Caco-2 (cell line): Measurements from ENCODE around the gene ZFAND5. TPM values are rescaled to one million over a fixed set of nuclear protein-coding genes. Genes with fewer than 3 reads are reported as not detected.

Source experiments
- BruUV-seq: library from RNA; stranded (reverse); fragments of 400-500 nt; replicated peaks from 2 replicates; lab custom pipeline; 2021; lab: Mats Ljungman, UMichigan
- CTCF ChIA-PET: fragments of 300-600 bp; sonication (Branson Sonifier 250); formaldehyde crosslinking; loops from one replicate; lab custom pipeline; 2022; ENCODE audit warnings: antibody characterized with exemption; lab: Charles Lee
- POLR2A ChIA-PET: fragments of 300-600 bp; sonication (Branson Sonifier 250); formaldehyde crosslinking; loops from one replicate; lab custom pipeline; 2022; ENCODE audit warnings: antibody characterized with exemption; lab: Charles Lee
- DNase-seq, 2 experiments: peaks; one replicate each; pipeline versions ENCODE4 v3.0.0 to v3.0.0-alpha.2; 2020 to 2022
- H3K27me3 ChIP-seq: replicated peaks from 2 replicates; pipeline ENCODE4 v1.6.0; 2011; ENCODE audit warnings: low read length; ENCODE audit not compliant: control insufficient read depth, insufficient read depth
- H3K36me3 ChIP-seq: 2 replicates; pipeline ENCODE4 v1.5.1; 2011; ENCODE audit warnings: low read length; ENCODE audit not compliant: control insufficient read depth, insufficient read depth
- H3K4me1 ChIP-seq: fragments of 250-450 bp; sonication (Bioruptor Pico); 2 replicates; pipeline ENCODE4 v1.5.1; 2020; ENCODE audit warnings: mild to moderate bottlenecking
- H3K4me3 ChIP-seq: 2 replicates; pipeline ENCODE4 v1.5.1; 2011; ENCODE audit warnings: low read depth, mild to moderate bottlenecking, control low read depth, low read length
- H3K9me3 ChIP-seq: fragments of 250-450 bp; sonication (Bioruptor Pico); 2 replicates; pipeline ENCODE4 v1.5.1; 2020; ENCODE audit warnings: mild to moderate bottlenecking, moderate library complexity
- H3K27ac Mint-ChIP-seq: one replicate; pipeline ENCODE4 v1.8.0; 2022; ENCODE audit warnings: mixed read lengths; ENCODE audit not compliant: unreplicated experiment
- H3K27me3 Mint-ChIP-seq: one replicate; pipeline ENCODE4 v1.8.0; 2022; ENCODE audit warnings: mixed read lengths; ENCODE audit not compliant: insufficient read depth, unreplicated experiment
- H3K36me3 Mint-ChIP-seq: one replicate; pipeline ENCODE4 v1.8.0; 2022; ENCODE audit warnings: mild to moderate bottlenecking, mixed read lengths; ENCODE audit not compliant: insufficient read depth, unreplicated experiment
- H3K4me1 Mint-ChIP-seq: one replicate; pipeline ENCODE4 v1.8.0; 2022; ENCODE audit warnings: low read depth, mixed read lengths; ENCODE audit not compliant: unreplicated experiment
- H3K4me3 Mint-ChIP-seq: one replicate; pipeline ENCODE4 v1.8.0; 2022; ENCODE audit warnings: mild to moderate bottlenecking, moderate library complexity, mixed read lengths; ENCODE audit not compliant: unreplicated experiment
- H3K9me3 Mint-ChIP-seq: one replicate; pipeline ENCODE4 v1.8.0; 2022; ENCODE audit warnings: mixed read lengths; ENCODE audit not compliant: unreplicated experiment
- intact Hi-C: fragments of 100-400 bp; cut with micrococcal nuclease; formaldehyde crosslinking; loops from one replicate; pipeline ENCODE4 v1.10.0; 2022; ENCODE audit not compliant: unreplicated experiment
- total RNA-seq: library from RNA; stranded (reverse); gene quantifications from 2 replicates; pipeline ENCODE4 v1.2.3, GENCODE V29; 2022
- TF ChIP-seq, protein P1 (sequence below), 2 experiments: fragments of 200-600 bp in 1 of 2; IDR thresholded peaks; 1 replicate in 1 of 2; 2 replicates in 1 of 2; pipeline versions ENCODE4 v1.5.1 to v1.8.0; 2011 to 2022; ENCODE audit warnings: antibody characterized with exemption in 1 of 2, control low read depth in 1 of 2, inconsistent platforms in 1 of 2, low read depth in 1 of 2, low read length in 1 of 2, mild to moderate bottlenecking in 1 of 2, moderate library complexity in 1 of 2; ENCODE audit not compliant: insufficient read depth in 1 of 2, severe bottlenecking in 1 of 2, unreplicated experiment in 1 of 2

ZFAND5 gene
- total RNA-seq, 1 experiment from 2014 or later: 34.4 TPM

DNA sequence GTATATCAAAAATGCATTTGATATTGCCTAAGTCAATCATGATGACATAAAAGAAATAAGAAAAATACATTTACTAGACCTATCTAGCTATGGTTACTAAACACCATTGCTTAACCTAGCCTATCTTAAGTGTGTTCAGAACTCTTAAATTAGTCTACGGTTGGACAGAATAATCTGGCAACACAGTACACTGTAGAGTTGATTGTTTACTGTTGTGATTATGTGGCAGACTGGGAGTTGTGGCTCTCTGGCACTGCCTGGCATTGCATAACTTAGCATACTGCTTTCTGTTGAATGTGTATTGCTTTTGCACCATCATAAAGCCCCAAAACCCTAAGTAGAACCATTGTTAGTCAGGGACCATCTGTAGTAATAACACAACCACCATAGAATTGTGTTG is 21.2 kb upstream of the ZFAND5 start:
- Mint-ChIP-seq H3K27ac (no peak overlapping the region), H3K9me3 (no peaks in the 10 kb centered on the region), H3K36me3 (no peaks in the 10 kb centered on the region), H3K27me3 (no peaks in the 10 kb centered on the region), H3K4me3 (no peak overlapping the region), H3K4me1 (no peaks in the 10 kb centered on the region)
- Histone ChIP-seq H3K36me3 (no peaks in the 10 kb centered on the region), H3K9me3 (no peaks in the 10 kb centered on the region), H3K27me3 (no peaks in the 10 kb centered on the region), H3K4me3 (no peak overlapping the region), H3K4me1 (no peaks in the 10 kb centered on the region)
- ChIA-PET POLR2A (no interaction called here), CTCF (no interaction called here)
- no peak for DNase-seq
- TF ChIP-seq, protein P1, sequence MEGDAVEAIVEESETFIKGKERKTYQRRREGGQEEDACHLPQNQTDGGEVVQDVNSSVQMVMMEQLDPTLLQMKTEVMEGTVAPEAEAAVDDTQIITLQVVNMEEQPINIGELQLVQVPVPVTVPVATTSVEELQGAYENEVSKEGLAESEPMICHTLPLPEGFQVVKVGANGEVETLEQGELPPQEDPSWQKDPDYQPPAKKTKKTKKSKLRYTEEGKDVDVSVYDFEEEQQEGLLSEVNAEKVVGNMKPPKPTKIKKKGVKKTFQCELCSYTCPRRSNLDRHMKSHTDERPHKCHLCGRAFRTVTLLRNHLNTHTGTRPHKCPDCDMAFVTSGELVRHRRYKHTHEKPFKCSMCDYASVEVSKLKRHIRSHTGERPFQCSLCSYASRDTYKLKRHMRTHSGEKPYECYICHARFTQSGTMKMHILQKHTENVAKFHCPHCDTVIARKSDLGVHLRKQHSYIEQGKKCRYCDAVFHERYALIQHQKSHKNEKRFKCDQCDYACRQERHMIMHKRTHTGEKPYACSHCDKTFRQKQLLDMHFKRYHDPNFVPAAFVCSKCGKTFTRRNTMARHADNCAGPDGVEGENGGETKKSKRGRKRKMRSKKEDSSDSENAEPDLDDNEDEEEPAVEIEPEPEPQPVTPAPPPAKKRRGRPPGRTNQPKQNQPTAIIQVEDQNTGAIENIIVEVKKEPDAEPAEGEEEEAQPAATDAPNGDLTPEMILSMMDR (IDR thresholded peaks at IDR 0.05; ENCODE audit: insufficient read depth in 1 of 2, low read depth in 1 of 2, low read length in 1 of 2, severe bottlenecking in 1 of 2, unreplicated experiment in 1 of 2): no peak
- intact Hi-C loops: no loop called here
- BruUV-seq: no TSS peak

DNA sequence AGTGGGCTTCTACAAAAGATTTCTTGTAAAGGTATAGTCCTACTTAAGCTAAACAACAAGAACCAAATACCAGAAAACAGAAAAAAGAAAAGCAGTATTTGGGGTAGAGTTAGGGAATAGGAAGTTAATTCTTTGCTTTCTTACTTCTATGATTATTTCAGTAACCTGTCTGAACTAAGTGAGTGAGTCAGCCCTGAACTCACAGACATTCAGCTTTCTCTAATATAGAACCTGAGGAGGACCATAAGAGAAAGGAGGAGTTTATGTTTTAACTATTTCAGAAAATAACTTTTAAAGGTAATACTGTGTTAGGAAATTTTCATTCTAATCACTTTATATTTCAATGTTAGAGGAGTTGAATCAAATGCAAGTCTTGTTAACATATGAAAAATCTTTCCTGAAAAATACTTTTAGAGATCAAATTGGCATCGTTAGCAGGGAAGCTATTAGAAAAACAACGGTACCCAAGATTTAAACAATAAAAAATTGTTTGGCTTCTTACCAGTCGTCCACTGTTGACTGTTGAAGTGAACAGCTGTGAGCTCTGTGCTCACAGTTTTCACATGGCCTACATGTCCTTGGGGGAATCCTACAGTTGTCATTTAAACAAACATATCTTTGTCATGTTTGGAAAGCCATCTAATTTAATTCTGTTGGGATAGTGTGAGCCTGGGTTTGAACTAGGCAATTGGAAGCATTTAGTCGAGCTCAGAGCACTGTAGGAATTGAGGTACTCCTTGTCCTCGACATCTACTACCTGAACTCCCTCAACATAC is 19.9 kb upstream of the ZFAND5 start:
- no peaks in the 10 kb centered on the region for H3K4me1 ChIP-seq
- Mint-ChIP-seq H3K4me1 (no peaks in the 10 kb centered on the region), H3K27ac (no peak overlapping the region), H3K27me3 (no peaks in the 10 kb centered on the region), H3K4me3 (no peak overlapping the region), H3K36me3 (no peaks in the 10 kb centered on the region), H3K9me3 (no peaks in the 10 kb centered on the region)
- DNase-seq: no peak
- ChIA-PET CTCF (no interaction called here), POLR2A (no interaction called here)
- TF ChIP-seq, protein P1 (IDR thresholded peaks at IDR 0.05; ENCODE audit: insufficient read depth in 1 of 2, low read depth in 1 of 2, low read length in 1 of 2, severe bottlenecking in 1 of 2, unreplicated experiment in 1 of 2): no peak
- no peaks in the 10 kb centered on the region for H3K27me3 ChIP-seq
- BruUV-seq: no TSS peak
- no peaks in the 10 kb centered on the region for H3K9me3 ChIP-seq
- intact Hi-C loops: no loop called here
- H3K4me3 ChIP-seq: no peak overlapping the region
- no peaks in the 10 kb centered on the region for H3K36me3 ChIP-seq

DNA sequence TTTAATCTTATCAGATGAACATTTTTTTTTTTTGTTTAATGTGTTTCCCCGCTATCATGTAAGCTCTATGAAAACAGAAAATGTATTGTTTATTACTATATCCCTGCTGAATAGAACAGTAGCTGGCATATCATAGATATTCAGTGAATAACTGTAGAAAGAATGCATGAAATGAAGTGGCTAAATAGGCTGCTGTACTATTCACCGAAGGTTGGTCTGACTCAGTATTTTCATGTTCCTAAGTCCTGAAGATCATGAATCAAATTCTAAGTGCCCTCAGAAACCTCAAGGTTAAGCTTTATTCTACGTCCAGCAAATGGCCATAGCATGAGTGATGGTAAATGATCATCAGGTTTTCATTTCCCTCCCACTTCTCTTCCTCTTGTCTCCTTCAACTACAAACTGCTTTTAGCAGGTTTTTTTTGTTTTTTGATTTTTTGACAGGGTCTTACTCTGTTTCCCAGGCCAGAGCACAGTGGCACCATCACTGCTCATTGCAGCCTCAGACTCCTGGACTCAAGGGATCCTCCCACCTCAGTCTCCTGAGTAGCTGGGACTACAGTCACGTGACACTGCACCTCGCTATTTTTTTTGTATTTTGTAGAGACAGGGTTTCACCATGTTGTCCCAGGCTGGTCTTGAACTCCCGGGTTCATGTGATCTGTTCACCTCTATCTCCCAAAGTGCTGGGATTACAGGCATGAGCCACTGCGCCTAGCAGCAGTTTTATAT is 19.1 kb upstream of the ZFAND5 start:
- CTCF ChIA-PET: no interaction called here
- POLR2A ChIA-PET: no interaction called here
- BruUV-seq: no TSS peak
- no peaks in the 10 kb centered on the region for H3K36me3 Mint-ChIP-seq
- H3K9me3 Mint-ChIP-seq: no peaks in the 10 kb centered on the region
- H3K4me3 Mint-ChIP-seq: no peak overlapping the region
- no peak overlapping the region for H3K27ac Mint-ChIP-seq
- TF ChIP-seq, protein P1 (IDR thresholded peaks at IDR 0.05; ENCODE audit: insufficient read depth in 1 of 2, low read depth in 1 of 2, low read length in 1 of 2, severe bottlenecking in 1 of 2, unreplicated experiment in 1 of 2): no peak
- no peaks in the 10 kb centered on the region for H3K27me3 Mint-ChIP-seq
- intact Hi-C loops: no loop called here
- Histone ChIP-seq H3K4me3 (no peak overlapping the region), H3K36me3 (no peaks in the 10 kb centered on the region), H3K4me1 (no peaks in the 10 kb centered on the region), H3K9me3 (no peaks in the 10 kb centered on the region), H3K27me3 (no peaks in the 10 kb centered on the region)
- H3K4me1 Mint-ChIP-seq: no peaks in the 10 kb centered on the region
- DNase-seq: no peak
